Stimulated activated CD8-positive, alpha-beta memory T cell treated with anti-CD3 and anti-CD28 coated beads, Interleukin-7, amount 100 ng/mL, for 24 hours (primary cell): ENCODE measurements around the gene ADCYAP1R1.

Source experiments
- DNase-seq: peaks from one replicate; pipeline ENCODE4 v3.0.0-alpha.2; 2020; ENCODE audit warnings: low read depth

ADCYAP1R1 gene

GRCh38 chr7:31043051-31043471 is 9.0 kb upstream of the ADCYAP1R1 start:
- DNase-seq: no peak

DNA sequence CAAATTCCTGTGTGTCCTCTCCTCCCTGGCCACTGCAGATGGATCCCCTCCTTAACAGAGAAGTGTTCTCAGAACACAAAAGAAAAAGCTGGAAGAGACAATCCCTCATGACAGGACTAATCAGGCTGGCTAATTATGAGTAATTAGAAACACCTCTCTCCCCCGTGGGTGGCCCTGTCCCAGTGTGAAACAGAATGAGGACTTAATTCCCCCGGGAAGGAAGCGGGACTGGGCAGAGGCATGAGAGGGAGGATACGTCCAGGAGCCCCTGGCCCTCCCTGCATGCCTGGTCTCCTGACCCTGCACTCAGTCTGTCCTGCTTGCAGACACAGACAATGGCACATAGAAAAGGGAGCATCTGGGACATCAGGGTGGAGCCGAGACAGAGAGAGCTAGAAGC is 7.6 kb upstream of the ADCYAP1R1 start:
- no peak for DNase-seq

DNA sequence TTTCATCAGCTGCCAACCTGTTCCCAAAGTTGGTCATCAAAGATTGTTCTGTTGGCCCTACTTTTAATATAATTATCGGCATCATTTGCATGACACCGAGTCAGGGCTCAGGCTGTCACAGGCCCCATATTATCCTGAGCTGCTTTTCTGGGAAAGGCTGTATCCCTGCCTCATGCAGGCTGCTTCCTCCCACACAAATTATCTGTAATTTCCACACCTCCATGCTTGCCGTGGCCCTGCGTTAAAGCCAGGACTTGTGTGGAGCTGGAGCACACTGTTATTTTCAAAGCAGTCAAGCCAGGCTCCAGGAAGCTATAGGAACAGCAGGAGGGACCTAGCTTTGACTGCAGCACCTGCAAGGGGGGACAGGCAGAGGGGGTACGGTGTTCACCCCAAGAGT is 5.4 kb upstream of the ADCYAP1R1 start:
- DNase-seq: no peak

DNA sequence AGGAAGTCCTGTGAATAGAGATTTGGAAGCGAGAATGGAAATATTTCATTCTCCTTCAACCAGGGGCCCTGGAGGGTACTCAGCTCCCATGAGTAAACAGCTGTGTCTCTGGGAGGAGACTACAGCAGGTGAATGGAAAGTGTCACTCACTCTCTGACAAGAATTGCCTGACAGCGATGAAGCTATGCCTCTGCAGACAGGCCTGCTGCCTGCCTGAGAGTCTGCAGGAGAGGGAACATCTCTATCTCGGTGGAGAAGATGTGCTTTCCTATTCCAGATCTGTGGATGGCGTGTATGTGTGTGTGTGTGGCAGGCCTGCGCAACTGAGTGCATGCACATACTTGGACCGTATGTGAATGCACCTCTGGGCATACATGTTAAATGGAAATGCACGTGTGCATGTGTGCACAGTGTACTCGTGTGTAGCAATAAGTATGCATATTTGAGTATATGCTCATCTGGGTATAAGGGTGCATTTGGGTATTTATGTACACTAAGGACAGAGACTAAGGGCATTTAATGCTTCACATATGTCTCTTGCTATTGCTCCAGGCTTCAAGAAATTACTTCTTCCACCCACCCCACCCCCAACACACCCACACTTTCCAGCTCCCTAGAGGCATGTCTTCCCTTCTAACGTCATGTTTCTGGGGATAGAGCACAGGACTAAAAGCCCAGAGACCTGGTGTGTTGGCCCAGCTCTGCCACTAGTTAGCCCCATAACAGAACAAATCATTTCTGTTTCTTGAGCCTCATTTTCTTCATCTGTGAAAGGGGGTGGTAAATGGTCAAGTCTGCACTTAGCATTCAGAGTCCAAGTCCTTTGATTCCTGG is 4.6 kb upstream of the ADCYAP1R1 start:
- DNase-seq: no peak

GRCh38 chr7:31049005-31049765 is 2.9 kb upstream of the ADCYAP1R1 start:
- no peak for DNase-seq

GRCh38 chr7:31052487-31052840 is 356 bp downstream of the ADCYAP1R1 start:
- no peak for DNase-seq

DNA sequence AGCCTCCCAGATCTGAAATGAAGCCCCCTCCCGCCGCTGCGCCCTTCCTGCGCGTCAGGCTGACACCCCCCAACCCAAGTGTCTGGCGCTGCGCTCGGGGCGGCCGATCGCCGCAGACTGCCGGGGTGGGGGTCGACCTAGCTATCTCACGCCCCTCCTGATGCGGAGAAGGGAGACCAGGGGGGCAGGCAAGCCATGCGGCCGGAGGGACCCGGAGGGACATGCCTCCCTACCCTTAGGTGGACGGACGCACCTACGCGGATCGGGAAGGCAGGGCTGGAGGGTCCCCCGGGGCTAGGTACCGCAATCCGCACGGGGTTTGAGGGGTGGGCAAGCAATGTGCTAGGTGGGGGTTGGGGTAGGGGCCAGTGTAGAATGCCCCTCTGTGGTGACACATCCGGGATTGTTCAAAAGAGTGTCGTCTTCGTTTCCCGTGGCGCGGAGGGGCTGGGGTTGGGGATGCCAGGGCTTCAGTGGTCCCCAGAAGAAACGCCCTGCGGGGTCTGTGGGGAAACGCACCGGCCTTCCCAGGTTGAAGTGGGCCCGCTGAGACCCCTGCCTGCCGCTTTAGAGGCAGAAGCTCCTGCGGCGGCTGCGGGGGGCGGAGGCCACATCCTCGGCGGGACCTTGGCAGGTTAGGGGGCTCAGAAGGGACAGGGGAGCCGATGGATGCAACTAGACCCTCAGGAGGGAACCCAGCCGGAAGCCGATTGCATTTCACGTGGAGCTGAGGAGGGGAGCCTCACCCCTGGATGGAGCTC is 913 bp downstream of the ADCYAP1R1 start:
- no peak for DNase-seq

DNA sequence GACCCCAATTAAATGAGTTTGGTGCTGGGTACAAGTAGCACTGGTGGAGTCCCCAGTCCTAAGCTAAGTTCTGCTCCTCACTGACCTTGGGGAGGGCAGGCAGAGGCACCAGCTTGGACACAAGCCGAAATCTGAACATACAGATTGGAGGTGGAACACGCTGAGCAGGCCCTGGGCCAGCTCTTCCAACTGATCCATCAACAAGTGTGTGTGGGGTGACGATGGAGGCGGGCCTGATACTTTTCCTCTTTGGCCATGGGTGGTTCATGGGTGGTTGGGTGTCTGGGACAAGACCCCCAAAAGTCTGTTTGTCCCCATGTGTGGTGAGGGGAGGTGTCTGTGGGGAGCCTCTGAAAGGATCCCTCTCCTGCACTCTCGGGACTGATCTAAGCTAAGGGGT is 1.9 kb downstream of the ADCYAP1R1 start:
- DNase-seq: no peak

DNA sequence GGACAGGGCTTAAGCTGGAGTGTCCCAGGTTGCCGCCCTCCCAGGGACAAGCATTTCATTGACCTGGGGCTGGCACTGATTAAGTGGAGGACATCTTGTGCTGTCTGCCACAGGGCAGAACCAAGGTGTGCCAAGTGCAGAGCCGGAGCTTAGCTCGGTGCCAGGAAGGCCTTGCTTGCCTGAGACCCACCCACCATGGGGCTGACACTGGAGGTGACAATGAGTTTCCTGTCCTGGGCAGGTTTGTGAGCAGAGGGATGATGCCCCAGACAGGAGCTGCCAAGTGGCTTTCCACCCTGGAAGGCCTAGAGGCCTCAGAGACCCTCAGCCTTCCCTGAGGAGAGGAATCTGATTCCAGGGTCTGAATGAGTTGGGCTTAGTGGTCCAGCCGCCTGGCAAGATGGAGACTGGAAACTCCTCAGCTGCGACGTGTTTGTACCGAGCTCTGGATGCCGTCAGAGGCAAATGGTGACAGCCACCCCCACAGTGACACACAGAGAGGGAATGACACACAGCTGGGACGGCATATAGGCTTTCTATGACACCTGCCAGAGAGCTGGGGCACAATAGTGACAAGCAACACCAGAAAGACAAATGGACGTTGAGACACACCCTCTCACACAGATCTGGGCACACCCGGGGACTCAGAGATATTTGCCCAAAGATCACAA is 2.6 kb downstream of the ADCYAP1R1 start:
- no peak for DNase-seq

DNA sequence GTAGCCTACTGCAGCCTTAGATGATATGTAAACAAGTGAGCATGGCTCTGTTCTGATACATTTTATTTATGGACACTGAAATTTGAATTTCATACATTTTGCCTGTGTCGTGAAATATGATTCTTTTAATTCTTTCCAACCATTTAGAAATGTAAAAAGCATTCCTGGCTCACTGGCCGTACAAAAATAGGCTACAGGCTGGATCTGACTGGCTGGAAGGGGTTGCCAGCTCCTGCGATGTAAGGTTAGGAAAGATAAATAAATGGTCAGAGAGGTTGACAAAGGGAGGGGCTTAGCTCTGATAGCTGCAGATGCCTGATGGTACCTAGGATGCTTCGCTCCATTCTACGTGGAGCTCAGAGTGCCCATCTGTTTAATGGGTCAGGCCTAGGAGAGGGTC is 3.4 kb downstream of the ADCYAP1R1 start:
- no peak for DNase-seq

DNA sequence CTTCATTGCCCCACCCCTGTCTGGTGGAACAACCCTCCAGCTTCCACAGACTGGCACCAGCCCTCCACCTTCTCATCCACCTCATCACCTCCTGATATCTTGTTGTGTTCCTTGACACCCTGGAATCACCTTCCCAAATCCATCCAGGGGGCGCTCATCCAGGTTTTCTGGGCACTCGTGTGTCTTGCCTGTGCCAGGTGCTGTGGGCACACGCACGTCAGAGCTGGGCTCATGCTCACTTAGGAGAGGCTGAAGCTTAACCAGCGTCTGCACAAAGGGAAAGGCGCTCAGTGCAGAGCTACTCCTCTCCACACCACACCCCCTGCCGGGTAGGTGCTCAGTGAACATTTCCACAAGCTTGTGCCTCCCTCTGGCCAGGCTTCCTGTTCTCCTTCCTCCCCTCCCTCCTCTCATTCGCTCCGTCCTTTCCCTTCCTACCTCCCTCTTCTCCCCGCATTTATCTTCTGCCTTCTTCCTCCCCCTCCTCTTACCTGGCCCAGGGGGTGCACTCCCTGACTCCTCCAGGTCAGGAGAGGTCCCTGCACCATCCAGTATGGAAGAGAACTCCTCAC is 4.8 kb downstream of the ADCYAP1R1 start:
- no peak for DNase-seq

- DNase-seq: no peak
These were observed 6.0 kb downstream of the ADCYAP1R1 start for GRCh38 chr7:31058122-31058521.

- DNase-seq: no peak
These were observed 6.6 kb downstream of the ADCYAP1R1 start for GRCh38 chr7:31058688-31059087.

GRCh38 chr7:31059551-31059950 is 7.4 kb downstream of the ADCYAP1R1 start:
- no peak for DNase-seq

DNA sequence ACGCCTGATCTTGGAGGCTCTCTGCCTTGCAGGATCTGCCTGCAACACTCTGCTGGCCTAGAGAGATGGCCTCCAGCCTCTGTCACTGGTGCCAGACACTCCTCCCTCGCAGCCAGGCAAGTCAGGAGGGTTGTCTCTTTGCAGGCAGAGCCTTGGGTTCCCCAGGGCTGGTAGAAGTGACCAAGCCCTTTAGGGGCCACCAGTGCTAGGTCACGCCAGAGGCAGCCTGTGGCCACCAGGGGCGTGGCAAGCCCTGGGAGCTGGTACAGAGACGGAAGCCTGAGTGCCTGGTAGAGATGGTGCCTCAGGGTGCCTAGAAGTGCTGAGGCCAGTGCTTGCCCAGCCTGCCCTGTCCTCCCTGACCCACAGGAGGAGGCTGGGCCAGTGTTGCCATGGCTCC is 9.1 kb downstream of the ADCYAP1R1 start:
- no peak for DNase-seq

DNA sequence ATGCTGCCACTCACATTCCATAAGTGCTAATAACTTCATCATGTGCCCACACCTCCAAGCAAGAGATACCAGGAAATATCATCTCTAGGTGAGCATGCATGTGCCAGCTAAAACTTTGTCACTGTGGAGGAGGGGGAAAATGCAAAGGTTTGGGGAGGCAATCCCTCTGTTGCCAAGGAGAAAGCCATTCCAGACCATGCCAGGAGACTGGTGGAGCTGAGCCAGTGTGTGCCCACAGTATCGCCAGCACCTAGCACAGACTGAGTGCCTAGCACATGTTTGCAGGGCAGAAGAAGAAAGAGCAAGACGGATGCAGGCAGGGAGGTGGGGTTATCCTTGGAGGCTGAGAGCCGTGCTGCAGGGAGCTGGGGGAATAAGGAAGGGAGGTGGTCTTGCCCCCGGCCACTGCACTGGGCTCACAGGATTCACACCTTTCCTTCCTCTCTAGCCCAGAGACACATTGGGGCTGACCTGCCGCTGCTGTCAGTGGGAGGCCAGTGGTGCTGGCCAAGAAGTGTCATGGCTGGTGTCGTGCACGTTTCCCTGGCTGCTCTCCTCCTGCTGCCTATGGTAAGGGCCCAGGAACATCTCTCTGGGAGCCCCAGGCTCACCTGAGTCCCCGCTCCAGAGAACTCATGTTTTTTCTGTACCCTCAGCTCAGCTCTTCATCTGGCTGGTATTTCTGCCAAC is 10.8 kb downstream of the ADCYAP1R1 start:
- DNase-seq: no peak

DNA sequence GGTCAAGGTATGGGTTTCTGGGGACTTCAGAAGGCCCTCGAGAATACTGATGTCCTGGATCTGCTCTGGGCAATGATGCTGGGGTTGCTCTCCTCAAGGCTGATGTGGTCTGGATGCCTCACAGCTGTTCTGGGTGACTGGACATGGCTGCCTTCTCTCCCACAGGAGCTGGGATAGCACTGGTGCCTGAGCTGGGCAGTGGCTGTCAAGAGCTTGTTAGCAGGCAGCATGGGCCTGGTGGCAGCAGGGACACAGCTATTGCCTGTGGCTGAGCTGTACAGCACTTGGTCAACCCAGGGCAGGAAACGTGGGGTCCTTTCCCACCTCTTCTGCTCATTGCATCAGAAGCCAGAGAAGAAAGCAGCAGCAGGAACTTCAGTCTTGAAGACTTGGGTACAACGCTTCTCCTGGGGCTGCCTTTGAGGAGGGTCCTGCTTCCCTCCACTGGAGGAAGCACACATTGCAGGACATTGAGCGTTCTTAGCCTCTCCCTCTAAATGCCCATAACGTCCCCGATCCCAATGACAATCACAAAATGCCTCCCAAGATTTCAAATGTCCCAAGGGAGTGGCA is 13.0 kb downstream of the ADCYAP1R1 start:
- DNase-seq: no peak

DNA sequence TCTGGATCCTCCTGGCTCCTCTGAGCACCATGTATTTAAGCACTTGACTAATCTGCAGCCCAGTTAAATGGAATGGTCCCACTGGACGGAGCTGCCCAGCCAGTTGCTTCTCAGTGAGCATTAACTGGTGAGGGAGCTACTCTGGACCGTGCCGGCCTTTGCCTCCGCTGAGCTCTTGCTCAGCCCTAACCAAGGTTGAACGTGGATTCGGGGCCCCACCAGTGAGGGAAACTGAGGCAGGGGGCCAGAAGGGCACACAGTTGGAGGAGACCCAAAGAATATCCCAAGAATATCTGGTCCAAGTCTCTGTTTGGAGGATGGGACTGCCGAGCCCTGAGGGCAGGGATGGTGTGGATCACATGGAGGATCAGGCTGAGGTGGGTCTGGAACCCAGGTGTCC is 13.7 kb downstream of the ADCYAP1R1 start:
- no peak for DNase-seq

DNA sequence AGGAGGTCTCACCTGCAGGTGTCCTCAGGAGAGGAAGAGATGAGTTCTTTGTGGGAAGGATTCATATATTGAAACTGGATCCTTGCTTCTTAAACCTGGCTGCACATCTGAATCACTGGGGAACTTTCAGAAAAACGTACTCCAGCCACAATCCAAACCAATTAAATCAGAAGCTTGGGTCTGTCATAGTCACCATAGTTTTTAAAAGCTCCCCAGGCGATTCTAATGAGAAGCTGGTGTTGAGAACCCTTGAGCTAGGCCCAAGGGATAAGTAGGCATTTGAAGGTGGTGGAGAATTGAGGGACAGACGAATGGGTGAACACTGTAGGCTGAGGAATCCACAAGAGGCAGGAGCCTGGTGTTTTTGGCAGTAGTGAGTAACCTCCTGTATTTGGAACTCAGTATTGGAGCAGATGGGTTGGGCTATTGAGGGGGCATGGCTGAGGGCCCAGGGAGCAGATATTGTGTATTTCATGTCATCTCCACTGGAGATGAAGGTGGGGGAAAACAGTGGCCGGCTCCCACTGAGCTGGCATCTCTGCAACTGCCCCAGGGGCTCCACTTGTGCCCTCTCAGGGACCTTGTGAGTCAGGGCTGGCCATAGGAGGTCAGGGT is 14.5 kb downstream of the ADCYAP1R1 start:
- DNase-seq: no peak

DNA sequence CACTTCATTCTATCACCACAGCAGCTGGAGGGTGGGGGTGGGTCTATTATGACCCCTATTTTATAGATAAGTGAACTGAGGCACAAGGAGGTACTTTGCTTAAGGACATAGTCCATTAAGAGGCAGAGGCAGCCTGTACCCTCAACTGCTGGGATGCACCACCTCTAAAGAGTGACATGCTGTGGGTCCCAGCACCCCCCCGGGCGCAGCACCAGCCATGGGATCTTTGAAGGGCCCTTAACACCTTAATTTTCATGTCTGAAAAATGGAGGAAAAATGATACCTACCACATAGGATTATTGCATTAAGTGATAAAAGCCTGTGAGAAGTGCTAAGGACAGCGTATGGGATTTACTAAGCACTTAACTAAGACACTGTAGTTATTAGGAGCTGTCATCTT is 15.4 kb downstream of the ADCYAP1R1 start:
- no peak for DNase-seq
